Dermis microvascular lymphatic vessel endothelial cell (primary cell): ENCODE results near the gene OCRL. TPM values are rescaled to one million over a fixed set of nuclear protein-coding genes. Genes with fewer than 3 reads are reported as not detected.
"Not testable (repeated sequence)": the region's sequence is repeated elsewhere in the genome, so short reads cannot be mapped to it uniquely, and the experiment has no call there.

Experiments
- DNase-seq, 2 donors: peaks; one replicate each; pipeline versions ENCODE4 v3.0.0 to v3.0.0-alpha.2; 2010; ENCODE audit warnings: low read depth in 2 of 2
- total RNA-seq: library from RNA; depleted of rRNA; stranded (reverse); fragments of >200 nt; gene quantifications from 2 replicates; pipeline ENCODE4 v1.2.1, GENCODE V29; 2014

The OCRL gene
- total RNA-seq, 1 donor from 2014 or later, result 10.1 TPM

DNA sequence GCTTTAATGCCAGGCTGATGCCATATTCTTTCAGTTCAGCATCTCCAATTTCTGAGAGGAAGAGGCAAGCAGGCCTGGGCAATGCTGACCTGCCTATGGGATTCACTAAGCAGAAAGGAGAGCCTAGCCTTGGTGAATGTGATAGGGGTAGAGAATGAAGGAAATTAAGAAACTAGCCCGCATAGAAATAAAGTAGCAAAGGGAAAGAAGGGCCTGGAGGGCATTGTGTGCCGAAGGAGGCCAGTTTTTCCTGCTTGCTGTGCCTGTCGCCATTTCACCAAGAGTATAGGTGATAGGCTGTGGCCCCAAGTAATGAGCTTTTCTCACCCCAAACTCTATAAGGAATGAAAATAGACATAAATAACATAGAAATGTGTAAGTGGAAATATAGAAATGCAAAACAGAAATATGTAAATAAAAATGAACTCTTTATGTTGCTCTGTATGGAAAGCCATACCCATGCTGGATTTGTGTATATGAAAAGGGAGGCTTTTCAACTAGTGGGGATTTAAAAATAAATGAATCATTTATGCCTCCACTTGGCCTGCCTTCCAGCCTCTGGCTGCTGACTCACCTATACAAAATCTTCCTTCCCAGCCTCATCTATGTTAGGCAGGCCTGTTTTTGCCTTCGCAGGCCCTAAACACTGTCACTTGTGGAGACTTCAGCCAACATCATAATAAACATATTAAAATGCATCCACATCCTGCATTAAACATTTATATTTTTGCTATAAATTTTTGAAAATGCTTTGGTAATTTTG, 5.1 kb upstream of the OCRL start:
- no peak for DNase-seq

DNA sequence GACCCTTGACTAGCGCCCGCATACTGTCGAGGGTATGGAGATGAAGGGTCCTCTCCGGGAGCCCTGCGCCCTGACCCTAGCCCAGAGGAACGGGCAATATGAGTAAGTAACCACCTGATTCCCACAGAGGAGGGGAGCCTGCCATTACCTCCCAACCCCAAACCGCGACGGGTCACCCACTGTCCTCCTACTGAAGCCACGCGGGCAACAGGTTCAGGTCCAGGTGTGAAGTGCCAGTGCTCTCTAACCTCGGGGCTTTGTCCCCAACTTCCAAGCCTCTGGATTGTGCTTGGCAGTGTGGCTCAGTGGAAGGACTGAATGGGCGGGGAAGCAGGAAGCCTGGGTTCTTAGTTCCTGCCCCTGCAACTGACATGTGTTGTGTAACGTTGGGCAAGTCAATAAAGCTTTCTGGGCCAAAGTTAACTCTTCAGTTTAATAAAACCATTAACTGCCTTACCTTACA, 694 bp downstream of the OCRL start:
- DNase-seq, result peak; percentile 5

DNA sequence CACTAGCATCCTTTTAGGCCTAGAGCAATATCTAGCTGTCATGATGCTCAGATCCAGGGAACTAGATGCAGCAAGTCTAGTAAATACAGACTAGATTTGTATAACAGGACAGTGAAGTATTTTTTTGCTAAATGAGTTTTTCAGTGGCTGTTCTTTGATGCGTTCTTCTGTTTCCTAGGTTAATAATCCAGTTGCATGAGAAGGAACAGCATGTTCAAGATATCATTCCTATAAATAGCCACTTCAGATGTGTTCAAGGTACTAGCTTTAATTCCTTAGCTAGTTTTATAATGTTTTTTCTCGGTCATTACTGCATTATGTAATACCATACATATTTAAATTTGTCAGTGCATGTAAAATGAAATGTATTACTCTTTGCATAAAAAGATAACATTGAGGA, 4.7 kb downstream of the OCRL start:
- no peak for DNase-seq

DNA sequence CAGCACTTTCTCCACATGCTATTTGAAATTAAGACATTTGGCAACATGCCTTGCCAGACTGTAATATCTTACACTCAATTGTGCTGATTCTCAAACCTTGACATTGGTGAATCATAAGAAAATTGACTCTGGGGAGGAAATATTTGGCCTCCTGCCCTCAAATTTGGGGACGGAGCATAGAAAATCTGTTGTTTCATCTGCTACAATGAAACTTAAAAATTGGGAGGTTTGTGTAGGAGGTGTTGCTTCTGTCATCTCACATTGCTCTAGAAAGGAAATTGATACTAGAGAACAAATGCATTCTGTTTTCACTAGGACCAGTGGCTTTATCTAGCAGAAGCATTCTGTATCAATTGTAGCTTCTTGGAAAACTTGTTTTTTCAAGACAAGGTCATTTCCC, 5.3 kb downstream of the OCRL start:
- DNase-seq, result no peak

DNA sequence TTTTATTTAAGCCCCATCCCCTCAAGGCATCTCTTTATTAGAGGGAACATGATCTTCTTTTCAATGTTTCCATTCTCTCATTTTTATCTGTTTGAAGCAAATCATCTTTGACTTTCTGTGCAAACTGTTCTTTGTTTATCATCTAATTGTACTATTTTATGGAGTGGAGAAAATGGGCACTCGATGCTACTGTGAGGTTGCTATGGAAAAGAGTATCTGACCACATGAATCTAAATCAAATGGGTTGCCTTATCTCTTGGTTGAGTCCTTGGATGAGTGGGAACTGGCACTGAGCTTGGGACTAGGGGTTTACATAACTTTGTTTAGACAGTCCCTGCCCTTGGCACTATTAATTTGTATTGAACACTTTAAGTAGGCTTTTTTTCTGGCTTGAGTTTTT, 9.1 kb downstream of the OCRL start:
- no peak for DNase-seq

DNA sequence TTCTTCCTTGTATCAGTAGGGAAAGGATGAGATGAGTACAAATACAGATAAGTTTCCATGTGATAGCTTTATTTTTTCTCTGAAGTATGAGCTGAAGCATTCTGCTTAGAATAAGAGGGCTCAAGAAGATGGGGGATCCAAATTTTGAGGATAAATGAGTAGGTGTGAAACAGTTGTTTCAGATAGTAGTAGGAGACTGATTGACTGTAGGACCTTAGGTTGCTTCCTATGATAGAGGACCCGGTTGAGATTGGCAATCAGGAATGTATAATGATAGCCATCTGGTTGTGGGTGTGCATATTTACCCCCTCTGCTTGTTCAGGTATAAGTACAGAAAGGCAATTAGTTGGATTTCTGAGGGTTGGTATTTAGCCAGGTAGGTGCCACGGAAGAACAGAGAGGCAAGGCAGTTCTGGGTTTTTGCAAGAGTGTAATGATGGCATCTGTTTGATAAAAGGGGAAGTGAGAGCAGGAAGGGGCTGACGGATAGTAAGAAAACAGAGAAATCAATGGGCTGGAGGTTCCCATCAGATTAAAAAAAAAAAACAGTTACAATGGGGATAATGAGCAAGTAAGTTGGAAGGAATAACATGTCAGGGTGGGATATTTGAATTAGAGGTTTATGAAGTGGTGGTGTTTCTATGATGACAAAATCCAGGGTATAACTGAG, 13.7 kb downstream of the OCRL start:
- no peak for DNase-seq

DNA sequence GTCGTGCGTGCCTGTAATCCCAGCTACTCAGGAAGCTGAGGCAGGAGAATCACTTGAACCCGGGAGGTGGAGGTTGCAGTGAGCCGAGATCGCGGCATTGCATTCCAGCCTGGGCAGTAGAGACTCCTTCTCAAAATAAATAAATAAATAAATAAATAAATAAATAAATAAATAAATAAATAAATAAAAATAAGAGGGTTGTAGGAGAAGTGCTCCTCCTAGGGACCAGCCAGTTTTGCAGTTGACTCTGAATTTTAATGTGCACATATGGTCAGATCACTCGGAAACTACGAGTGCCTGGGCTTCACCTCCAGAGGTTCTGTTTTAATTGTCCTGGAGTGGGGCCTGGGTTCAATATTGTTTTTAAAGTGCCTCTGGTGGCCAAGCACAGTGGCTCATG, 14.8 kb downstream of the OCRL start:
- not testable (repeated sequence) for DNase-seq

DNA sequence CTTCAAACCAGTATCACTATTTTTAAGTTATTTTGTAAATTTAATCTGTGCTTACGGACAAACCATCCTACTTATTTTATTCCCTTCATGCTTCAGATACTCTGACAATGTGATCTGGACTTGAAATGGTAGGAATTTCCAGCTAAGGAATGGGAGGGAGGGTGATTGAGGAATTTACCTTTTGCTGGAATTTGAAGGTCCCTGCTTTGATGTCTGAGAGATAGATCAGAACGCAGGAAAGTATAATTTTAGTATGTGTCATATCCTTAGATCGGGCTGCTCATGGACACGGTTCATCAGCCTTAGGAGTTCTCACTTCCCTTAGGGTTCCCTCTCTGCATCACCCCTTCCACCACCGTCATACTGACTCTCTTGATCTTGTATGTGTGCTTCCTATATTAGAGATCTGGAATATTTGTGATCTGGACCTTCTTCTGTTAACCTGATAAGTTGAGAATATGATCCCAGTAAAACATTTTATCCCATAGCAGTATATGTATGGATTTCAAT, 16.8 kb downstream of the OCRL start:
- DNase-seq, result no peak

DNA sequence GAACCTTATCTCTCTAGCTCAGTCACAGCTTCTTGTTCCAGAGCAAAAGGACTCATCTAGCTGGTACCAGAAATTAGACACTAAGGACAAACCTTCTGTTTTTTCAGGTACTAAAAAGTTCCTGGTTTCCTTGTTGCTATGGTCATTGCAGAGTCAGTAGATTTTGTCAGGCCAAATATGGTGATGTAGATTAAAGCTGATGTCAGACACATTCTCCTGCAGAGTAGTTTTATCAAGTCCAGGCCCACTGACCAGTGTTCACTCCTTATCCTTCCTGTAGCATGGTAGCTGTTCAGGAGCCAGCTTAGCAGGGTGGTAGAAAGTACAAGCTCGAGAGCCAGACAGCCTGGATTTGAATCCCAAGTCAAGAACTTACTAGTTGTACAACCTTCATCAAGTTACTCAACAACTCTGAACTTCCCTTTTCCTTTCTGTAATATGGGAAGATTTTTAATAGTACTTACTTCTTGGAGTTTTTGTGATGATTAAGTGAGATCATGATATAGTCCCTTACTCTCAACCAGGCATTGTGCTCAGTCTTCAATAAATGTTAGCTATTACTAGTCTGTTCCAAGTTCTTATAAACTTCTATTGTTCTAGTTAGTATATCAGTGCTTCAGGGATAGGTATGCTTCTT, 17.9 kb downstream of the OCRL start:
- peak in 1 of 2 donors; percentile 48 for DNase-seq

DNA sequence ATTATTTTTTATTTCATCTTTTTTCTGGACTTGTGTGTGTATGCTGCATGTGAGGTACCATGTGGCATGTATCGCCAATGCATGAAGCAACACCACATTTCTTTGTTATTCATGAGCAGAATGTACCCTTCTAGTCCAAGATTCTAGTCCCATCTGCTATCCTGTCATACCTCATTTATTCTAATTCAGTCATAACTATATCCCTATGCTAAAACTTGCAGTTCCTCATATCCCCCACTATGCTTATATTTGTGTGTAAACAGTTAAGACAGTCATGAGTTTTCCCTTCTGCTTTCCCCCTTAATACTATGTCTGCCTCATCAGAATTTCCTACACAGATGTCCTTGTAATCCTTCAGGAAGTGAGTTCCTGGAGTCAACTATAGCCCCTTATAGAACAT, 19.7 kb downstream of the OCRL start:
- DNase-seq, result no peak

DNA sequence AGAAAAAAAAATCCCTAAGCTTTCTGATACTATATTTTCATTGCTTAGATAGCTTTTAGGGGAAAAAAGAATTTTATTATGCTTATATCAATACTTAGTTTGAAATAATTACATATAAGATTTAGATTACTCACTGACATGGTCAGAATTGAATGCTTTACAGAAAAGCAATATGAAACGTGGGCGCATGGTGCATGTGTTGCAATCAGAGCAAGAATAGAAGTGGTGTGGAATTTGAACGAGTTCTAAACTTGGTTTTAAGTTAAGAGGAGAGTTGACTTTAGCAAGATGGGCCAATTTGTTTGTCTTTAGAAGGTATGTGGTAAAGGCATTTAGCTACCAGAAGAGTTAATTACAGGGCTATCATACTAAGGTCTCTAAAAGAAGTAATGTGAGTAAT, 21.4 kb downstream of the OCRL start:
- no peak for DNase-seq

DNA sequence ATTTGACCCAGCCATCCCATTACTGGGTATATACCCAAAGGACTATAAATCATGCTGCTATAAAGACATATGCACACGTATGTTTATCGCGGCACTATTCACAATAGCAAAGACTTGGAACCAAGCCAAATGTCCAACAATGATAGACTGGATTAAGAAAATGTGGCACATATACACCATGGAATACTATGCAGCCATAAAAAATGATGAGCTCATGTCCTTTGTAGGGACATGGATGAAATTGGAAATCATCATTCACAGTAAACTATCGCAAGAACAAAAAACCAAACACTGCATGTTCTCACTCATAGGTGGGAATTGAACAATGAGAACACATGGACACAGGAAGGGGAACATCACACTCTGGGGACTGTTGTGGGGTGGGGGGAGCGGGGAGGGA, 24.3 kb downstream of the OCRL start:
- DNase-seq, result not testable (repeated sequence)

DNA sequence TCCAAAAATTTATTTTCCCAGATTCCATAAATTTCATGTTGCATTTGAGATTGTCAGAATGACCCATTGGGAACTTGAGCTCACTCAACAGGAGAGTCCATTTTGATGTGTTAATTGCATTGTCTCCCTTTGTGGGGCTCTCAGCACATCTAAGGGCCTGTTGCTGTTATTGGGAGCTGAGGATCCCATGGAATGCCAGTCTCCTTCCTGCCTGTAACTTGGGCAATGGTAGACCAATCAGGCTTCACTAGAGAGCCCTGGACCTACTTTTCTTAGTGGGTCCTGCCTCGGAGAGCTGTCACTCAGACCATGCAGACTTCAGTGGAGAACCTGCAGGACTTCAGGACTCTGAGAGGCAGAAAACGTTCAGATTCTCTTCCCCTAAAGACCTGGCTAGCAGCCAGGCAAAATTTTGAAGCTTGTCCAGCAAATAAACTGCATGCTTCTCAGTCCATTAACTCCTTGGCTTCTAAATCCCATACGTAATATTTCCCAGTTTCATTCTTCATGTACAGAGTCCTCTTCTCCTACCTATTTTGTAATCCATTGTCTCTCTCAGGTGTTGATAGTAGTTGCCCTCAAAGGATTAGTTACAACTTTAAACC, 25.1 kb downstream of the OCRL start:
- DNase-seq, result no peak

DNA sequence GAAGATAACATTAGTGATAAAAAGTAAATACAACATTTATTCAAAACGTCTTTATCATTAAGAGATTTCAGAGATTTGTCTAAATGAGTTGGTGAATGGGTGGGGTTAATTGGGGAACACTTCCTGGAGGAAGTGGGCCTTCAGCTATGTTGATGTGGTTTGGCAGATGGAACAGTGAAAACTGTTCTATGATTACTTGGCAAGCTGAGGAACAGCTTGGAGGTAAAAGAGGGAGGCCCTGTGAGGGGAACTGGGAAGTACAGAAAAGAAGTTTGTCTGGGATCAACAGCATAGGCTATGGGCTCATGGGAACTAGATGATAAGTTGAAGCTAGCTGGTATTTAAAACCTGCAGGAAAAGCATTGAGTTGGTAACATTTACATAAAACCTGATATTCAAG, 26.0 kb downstream of the OCRL start:
- no peak for DNase-seq

DNA sequence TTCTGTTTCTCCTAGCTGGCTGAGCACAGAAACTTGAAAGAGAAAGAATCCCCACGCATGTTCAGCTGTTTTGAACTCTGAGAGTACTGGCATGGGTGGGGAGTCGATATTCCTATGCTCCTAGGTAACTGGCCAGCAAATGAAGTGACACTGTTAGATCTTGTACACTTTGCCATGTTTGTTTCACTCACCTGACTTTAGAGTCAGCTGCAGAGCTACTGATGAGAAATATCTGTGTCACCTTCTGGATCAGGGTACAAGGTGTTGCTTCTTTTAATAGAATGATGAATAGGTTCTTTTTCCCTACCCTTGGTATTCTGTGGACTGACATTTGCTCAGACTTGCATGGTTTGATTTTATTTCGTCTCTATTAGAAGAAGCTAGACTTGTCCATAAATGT, 28.3 kb downstream of the OCRL start:
- no peak for DNase-seq

DNA sequence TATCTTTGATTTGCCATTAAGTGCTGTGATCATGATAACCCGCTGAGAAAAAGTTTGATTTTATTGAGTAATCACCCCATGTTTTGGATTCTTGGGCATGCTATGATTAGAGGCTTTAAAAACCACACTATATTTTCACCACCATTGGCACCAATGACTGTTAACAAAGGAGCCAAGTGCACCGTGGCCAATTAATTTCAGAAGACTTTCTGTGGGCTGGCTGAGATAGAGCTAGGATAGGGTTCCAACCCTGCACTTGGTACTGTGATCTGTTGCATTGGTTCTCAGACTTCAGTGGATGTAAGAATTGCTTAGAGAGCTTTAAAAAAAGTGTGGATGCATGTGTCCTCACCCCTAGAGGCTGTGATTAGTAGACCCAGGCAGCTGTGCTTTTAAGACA, 32.4 kb downstream of the OCRL start:
- DNase-seq, result no peak

DNA sequence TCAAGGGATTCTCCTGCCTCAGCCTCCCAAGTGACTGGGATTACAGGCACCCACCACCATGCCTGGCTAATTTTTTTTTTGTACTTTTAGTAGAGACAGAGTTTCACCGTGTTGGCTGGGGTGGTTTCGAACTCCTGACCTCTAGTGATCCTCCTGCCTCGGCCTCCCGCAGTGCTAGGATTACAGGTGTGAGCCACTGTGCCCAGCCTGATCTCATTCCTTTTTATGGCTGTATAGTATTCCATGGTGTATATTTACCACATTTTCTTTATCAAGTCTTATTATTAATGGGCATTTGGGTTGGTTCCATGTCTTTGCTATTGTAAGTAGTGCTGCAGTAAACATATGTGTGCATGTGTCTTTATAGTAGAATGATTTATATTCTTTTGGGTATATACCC, 33.6 kb downstream of the OCRL start:
- DNase-seq, result not testable (repeated sequence)

DNA sequence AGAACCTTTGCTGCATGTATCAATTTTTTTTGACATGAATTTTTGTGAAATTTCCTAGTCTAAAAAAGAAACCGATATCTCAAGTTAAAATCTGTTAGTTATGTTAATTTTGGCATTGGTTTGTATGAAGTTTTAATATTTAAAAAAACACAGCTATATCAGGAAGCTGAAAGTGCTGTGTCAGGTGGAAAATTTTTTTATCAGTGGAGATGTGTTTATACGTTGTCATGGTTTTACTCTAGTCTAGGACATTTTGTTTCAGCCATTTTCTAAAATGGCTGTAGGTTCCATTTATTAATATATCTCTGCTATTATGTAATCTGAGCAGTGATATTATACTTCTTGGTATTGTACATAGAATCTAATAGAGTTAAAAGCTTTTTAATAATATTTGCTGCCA, 34.2 kb downstream of the OCRL start:
- DNase-seq, result peak; percentile 32 to 74

DNA sequence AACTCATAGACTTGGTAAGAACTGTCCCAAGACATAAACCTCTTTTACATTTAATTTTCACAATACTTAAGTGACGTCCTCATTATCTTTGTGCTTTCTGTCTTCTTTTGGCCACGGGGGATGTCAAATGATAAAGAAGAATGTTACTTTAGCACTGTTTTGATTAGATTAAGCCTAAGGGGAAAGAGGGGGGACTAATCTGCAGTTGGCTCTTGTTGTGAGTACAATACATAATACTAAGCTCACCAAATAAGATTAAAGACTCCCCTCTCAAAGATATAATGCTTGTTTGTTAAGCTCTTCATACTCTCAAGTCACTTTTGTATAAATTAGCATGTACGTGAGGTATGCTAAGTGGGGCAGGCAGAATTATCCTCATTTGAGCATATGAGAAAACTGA, 36.5 kb downstream of the OCRL start:
- DNase-seq, result no peak

DNA sequence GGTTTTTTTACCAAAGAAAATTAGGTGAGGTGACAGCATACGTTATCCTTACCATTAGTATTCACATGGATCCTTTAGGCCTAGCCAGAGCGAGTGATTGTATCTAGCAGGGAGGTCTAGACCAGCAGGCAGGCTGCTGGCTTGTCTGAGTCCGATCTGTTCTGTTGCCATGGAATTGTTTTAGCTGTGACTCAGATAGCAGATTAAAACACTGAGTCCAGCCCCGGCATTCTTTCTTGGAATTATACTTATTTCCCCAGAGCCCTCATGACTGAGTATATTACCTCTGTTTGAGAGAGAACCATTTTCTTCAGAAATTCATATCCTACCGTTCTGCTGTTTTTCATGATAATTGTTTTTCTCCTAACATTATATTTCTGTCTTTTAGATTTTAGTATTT, 37.4 kb downstream of the OCRL start:
- peak in 1 of 2 donors; percentile 72 for DNase-seq

DNA sequence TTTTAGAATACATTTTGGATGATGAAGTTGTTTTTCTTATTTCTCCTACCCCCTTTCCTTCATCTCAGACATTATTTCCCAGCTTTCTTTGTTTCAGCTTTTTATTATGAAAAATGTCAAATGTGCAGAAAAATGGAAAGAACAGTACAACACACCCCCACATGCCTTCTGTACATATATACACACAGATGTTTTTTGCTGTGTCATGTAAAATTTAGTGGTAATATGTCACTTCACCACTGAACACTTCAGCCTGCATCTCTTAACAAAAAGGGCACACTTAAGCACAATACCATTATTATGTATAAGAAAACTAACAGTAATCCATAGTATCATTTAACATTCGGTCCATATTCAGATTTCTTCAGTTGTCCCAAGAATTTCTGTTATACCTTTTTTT, 37.8 kb downstream of the OCRL start:
- DNase-seq, result no peak

DNA sequence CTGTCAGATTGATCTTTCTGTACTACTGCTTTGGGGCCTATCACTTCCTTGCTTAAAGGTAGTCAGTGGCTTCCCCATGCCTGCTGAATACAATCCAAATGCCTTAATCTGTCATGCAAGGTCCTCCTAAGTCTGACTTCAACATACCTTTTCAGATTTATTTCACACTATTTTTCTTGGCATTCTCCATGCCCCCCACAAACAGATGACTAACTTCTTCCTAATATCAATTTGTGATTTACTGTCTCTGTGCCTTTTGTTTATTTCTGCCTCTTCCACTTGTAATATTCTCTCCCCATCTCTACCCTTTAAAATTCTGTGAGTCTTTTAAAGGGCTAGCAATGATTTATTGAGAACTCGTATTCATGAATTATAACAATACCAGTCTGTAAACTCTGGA, 41.8 kb downstream of the OCRL start:
- DNase-seq, result peak in 1 of 2 donors; percentile 12
